SK-N-MC (cell line): ENCODE measurements around the gene MYO1D.

Experiments used
- EZH2 ChIP-seq: fragments of 200-600 bp; sonication (generic); IDR thresholded peaks from one replicate; pipeline ENCODE4 v1.6.1; 2017; ENCODE audit warnings: antibody characterized with exemption
- FOXP2 ChIP-seq: optimal IDR thresholded peaks from 2 replicates; pipeline ENCODE3; 2011; ENCODE audit warnings: mild to moderate bottlenecking, moderate library complexity; ENCODE audit not compliant: insufficient read depth; ENCODE audit errors: extremely low read length, control extremely low read depth
- POLR2AphosphoS5 ChIP-seq: IDR thresholded peaks from 2 replicates; pipeline ENCODE4 v1.6.1; 2012; ENCODE audit warnings: mild to moderate bottlenecking, low read depth, low read length, borderline replicate concordance

- TF ChIP-seq EZH2, result no peak
- no peak for TF ChIP-seq POLR2AphosphoS5
- TF ChIP-seq FOXP2, result no peak
Observed at GRCh38 chr17:32695864-32696263, 181.1 kb downstream of the MYO1D start.
